HL-60/S4 treated with retinoic acid at 250 ng/mL for 4 days and 3 days (cell line): ENCODE data around the gene CYP2A6.
"Not testable (repeated sequence)": the region's sequence is repeated elsewhere in the genome, so short reads cannot be mapped to it uniquely, and the experiment has no call there.

Experiments
- in situ Hi-C: fragments of 300-500 bp; cut with MboI; formaldehyde crosslinking; loops from 2 replicates; pipeline ENCODE4 v1.7.0; 2022; ENCODE audit warnings: low sequenced_read_pairs

CYP2A6 gene

GRCh38 chr19:40850277-40850676 lies at the start of gene CYP2A6:
Gene CYP2A6, minus strand, starts transcription at chr19:40850447. Its CDS starts 21 bp downstream, at chr19:40850426.
- in situ Hi-C loops: not testable (repeated sequence)

- in situ Hi-C loops: not testable (repeated sequence)
Observed at GRCh38 chr19:40899964-40900363, 49.7 kb upstream of the CYP2A6 start.

GRCh38 chr19:40896843-40897789 lies 46.9 kb upstream of the CYP2A6 start:
- in situ Hi-C loops: not testable (repeated sequence)

GRCh38 chr19:40896418-40896796 lies 46.2 kb upstream of the CYP2A6 start:
- in situ Hi-C loops: no loop called here

- in situ Hi-C loops: no loop called here
Observed at GRCh38 chr19:40893112-40893511, 42.9 kb upstream of the CYP2A6 start.

- in situ Hi-C loops: no loop called here
Observed at GRCh38 chr19:40889366-40889765, 39.1 kb upstream of the CYP2A6 start.

- in situ Hi-C loops: no loop called here
Observed at GRCh38 chr19:40888191-40888590, 37.9 kb upstream of the CYP2A6 start.

- in situ Hi-C loops: not testable (repeated sequence)
Observed at GRCh38 chr19:40884187-40884931, 34.1 kb upstream of the CYP2A6 start.

GRCh38 chr19:40882062-40882461 lies 31.8 kb upstream of the CYP2A6 start, which contains the start of gene CYP2A7:
Gene CYP2A7, minus strand, starts transcription at chr19:40882231. Its CDS starts 21 bp downstream, at chr19:40882210.
- in situ Hi-C loops: not testable (repeated sequence)

- in situ Hi-C loops: not testable (repeated sequence)
Observed at GRCh38 chr19:40879349-40879748, 29.1 kb upstream of the CYP2A6 start.

- in situ Hi-C loops: not testable (repeated sequence)
Observed at GRCh38 chr19:40875526-40875951, 25.3 kb upstream of the CYP2A6 start.

GRCh38 chr19:40874874-40875273 lies 24.6 kb upstream of the CYP2A6 start:
- in situ Hi-C loops: not testable (repeated sequence)

- in situ Hi-C loops: not testable (repeated sequence)
Observed at GRCh38 chr19:40873873-40874272, 23.6 kb upstream of the CYP2A6 start.

GRCh38 chr19:40872209-40872608 lies 22.0 kb upstream of the CYP2A6 start:
- in situ Hi-C loops: no loop called here

- in situ Hi-C loops: no loop called here
Observed at GRCh38 chr19:40867701-40868100, 17.5 kb upstream of the CYP2A6 start.

GRCh38 chr19:40864739-40865496 lies 14.7 kb upstream of the CYP2A6 start:
- in situ Hi-C loops: not testable (repeated sequence)

- in situ Hi-C loops: no loop called here
Observed at GRCh38 chr19:40862785-40863184, 12.5 kb upstream of the CYP2A6 start.

GRCh38 chr19:40862333-40862732 lies 12.1 kb upstream of the CYP2A6 start:
- in situ Hi-C loops: no loop called here

GRCh38 chr19:40858109-40858508 lies 7.9 kb upstream of the CYP2A6 start:
- in situ Hi-C loops: no loop called here

GRCh38 chr19:40852467-40853152 lies 2.4 kb upstream of the CYP2A6 start:
- in situ Hi-C loops: not testable (repeated sequence)
